GM12891 (cell line): Measurements from ENCODE around the gene CALCOCO2.

Experiments
- DNase-seq: peaks from one replicate; pipeline ENCODE4 v3.0.0; 2011; ENCODE audit warnings: low spot score; ENCODE audit not compliant: insufficient read length
- FAIRE-seq: peaks from 2 replicates; lab custom pipeline; 2011; peaks lifted over from hg19 to GRCh38; lab: Jason Lieb, UNC
- POLR2AphosphoS5 ChIP-seq: IDR thresholded peaks from 2 replicates; pipeline ENCODE4 v1.6.1; 2011; ENCODE audit warnings: low read depth, low read length, control low read depth
- SPI1 ChIP-seq: IDR thresholded peaks from 2 replicates; pipeline ENCODE4 v1.6.1; 2011; ENCODE audit warnings: low read depth, low read length, control low read depth

CALCOCO2 gene

DNA sequence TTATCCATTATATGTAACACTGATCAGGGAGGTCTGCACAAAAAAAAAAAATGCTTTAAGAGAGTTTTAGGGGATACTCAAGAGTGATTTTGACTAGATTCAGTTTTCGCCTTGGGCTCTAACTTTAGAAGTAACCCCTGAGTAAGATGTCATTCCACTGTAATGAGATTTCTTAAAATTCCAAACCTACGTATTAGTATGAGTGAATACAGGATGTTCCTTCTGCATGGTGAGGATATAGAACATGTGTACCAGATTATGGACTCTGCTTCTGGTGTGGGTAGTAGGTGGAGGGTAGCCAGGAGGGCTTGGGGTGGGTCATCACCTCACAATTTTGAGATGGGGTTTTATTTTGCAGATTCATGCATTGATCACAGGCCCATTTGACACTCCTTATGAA, 81.6 kb downstream of the CALCOCO2 start:
- FAIRE-seq (no peak), DNase-seq (no peak)
- TF ChIP-seq SPI1 (no peak), POLR2AphosphoS5 (peak; percentile 38; the same call in 1 of the 2 replicates)
